GM23248 (cell line): Measurements from ENCODE around the gene SMOC2.

Experiments
- EZH2 ChIP-seq: fragments of 200-600 bp; sonication (generic); IDR thresholded peaks from 2 replicates; pipeline ENCODE4 v1.6.1; 2018; ENCODE audit warnings: antibody characterized with exemption, mild to moderate bottlenecking; ENCODE audit not compliant: insufficient read depth, poor library complexity, severe bottlenecking
- EZH2phosphoT487 ChIP-seq: fragments of 200-600 bp; sonication (generic); IDR thresholded peaks from 2 replicates; pipeline ENCODE4 v1.6.1; 2018; ENCODE audit warnings: antibody characterized with exemption, moderate library complexity, mild to moderate bottlenecking, low read depth; ENCODE audit not compliant: insufficient read depth

GRCh38 chr6:168498161-168498843 lies 57.3 kb downstream of the SMOC2 start:
- no peak for TF ChIP-seq EZH2
- TF ChIP-seq EZH2phosphoT487 = no peak
